BLaER1 (cell line): ENCODE measurements around the gene GNAI1.

Experiments used
- H3K27ac ChIP-seq: shearing (Covaris generic); formaldehyde crosslinking; 2 replicates; pipeline ENCODE4 v1.8.1; 2022
- H3K27me3 ChIP-seq: shearing (Covaris generic); formaldehyde crosslinking; 2 replicates; pipeline ENCODE4 v1.8.1; 2022
- H3K36me3 ChIP-seq: shearing (Covaris generic); formaldehyde crosslinking; 2 replicates; pipeline ENCODE4 v1.8.1; 2022
- H3K4me1 ChIP-seq: shearing (Covaris generic); formaldehyde crosslinking; 2 replicates; pipeline ENCODE4 v1.8.1; 2022
- H3K4me2 ChIP-seq: shearing (Covaris generic); formaldehyde crosslinking; 2 replicates; pipeline ENCODE4 v1.8.1; 2022
- H3K4me3 ChIP-seq: shearing (Covaris generic); formaldehyde crosslinking; 2 replicates; pipeline ENCODE4 v1.8.1; 2022
- H3K9ac ChIP-seq: shearing (Covaris generic); formaldehyde crosslinking; 2 replicates; pipeline ENCODE4 v1.8.1; 2022
- H3K9me3 ChIP-seq: shearing (Covaris generic); formaldehyde crosslinking; 2 replicates; pipeline ENCODE4 v1.8.1; 2022
- H4K20me1 ChIP-seq: shearing (Covaris generic); formaldehyde crosslinking; 2 replicates; pipeline ENCODE4 v1.8.1; 2022
- Cebpa-rat ChIP-seq: shearing (Covaris generic); IDR thresholded peaks from 2 replicates; pipeline ENCODE4 v1.8.1; 2022

GNAI1 gene

GRCh38 chr7:80240265-80241025 is 105.8 kb downstream of the GNAI1 start:
- no peaks in the 10 kb centered on the region for H4K20me1 ChIP-seq

GRCh38 chr7:80241671-80242070 is 107.0 kb downstream of the GNAI1 start:
- Histone ChIP-seq H3K27ac (no peak overlapping the region), H4K20me1 (no peaks in the 10 kb centered on the region), H3K36me3 (no peaks in the 10 kb centered on the region), H3K4me1 (no peaks in the 10 kb centered on the region), H3K4me3 (no peak overlapping the region), H3K9ac (no peak overlapping the region), H3K4me2 (no peak overlapping the region), H3K27me3 (no peaks in the 10 kb centered on the region), H3K9me3 (no peaks in the 10 kb centered on the region)
- TF ChIP-seq Cebpa-rat = no peak

More at GRCh38 chr7:80240265-80241025, 105.8 kb downstream of the GNAI1 start:
- Histone ChIP-seq H3K9ac (no peak overlapping the region), H3K27ac (no peak overlapping the region), H3K4me2 (no peak overlapping the region), H3K27me3 (no peaks in the 10 kb centered on the region), H3K36me3 (no peaks in the 10 kb centered on the region), H3K4me3 (no peak overlapping the region), H3K9me3 (no peaks in the 10 kb centered on the region), H3K4me1 (no peaks in the 10 kb centered on the region)
- TF ChIP-seq Cebpa-rat = no peak

GRCh38 chr7:80243425-80243824 is 108.8 kb downstream of the GNAI1 start:
- Histone ChIP-seq H3K27ac (no peak overlapping the region), H3K27me3 (no peaks in the 10 kb centered on the region), H3K4me1 (no peaks in the 10 kb centered on the region), H3K4me2 (no peak overlapping the region), H3K9ac (no peak overlapping the region), H3K36me3 (no peaks in the 10 kb centered on the region), H3K4me3 (no peak overlapping the region), H3K9me3 (no peaks in the 10 kb centered on the region), H4K20me1 (no peaks in the 10 kb centered on the region)
- TF ChIP-seq Cebpa-rat = no peak

- H3K9ac ChIP-seq = no peak overlapping the region
- no peaks in the 10 kb centered on the region for H3K27me3 ChIP-seq
- H4K20me1 ChIP-seq = no peaks in the 10 kb centered on the region
- H3K4me2 ChIP-seq = no peak overlapping the region
- no peak overlapping the region for H3K4me3 ChIP-seq
- H3K27ac ChIP-seq = no peak overlapping the region
- no peaks in the 10 kb centered on the region for H3K4me1 ChIP-seq
- H3K36me3 ChIP-seq = no peaks in the 10 kb centered on the region
- H3K9me3 ChIP-seq = no peaks in the 10 kb centered on the region
- no peak for TF ChIP-seq Cebpa-rat
Measured at GRCh38 chr7:80244206-80244916, 109.7 kb downstream of the GNAI1 start.

- no peak for TF ChIP-seq Cebpa-rat
- Histone ChIP-seq H3K27ac (no peak overlapping the region), H3K27me3 (no peaks in the 10 kb centered on the region), H3K9me3 (no peaks in the 10 kb centered on the region), H3K9ac (no peak overlapping the region), H4K20me1 (no peaks in the 10 kb centered on the region), H3K36me3 (no peaks in the 10 kb centered on the region), H3K4me3 (no peak overlapping the region), H3K4me2 (no peak overlapping the region), H3K4me1 (no peaks in the 10 kb centered on the region)
Measured at GRCh38 chr7:80247144-80247543, 112.5 kb downstream of the GNAI1 start.

- H3K9ac ChIP-seq = no peak overlapping the region
- no peak overlapping the region for H3K4me2 ChIP-seq
- no peak overlapping the region for H3K27ac ChIP-seq
- no peaks in the 10 kb centered on the region for H3K9me3 ChIP-seq
- no peak overlapping the region for H3K4me3 ChIP-seq
- no peaks in the 10 kb centered on the region for H3K27me3 ChIP-seq
- no peaks in the 10 kb centered on the region for H4K20me1 ChIP-seq
- H3K36me3 ChIP-seq = no peaks in the 10 kb centered on the region
- no peaks in the 10 kb centered on the region for H3K4me1 ChIP-seq
- TF ChIP-seq Cebpa-rat = no peak
Measured at GRCh38 chr7:80247891-80248290, 113.3 kb downstream of the GNAI1 start.

- no peaks in the 10 kb centered on the region for H3K9me3 ChIP-seq
- no peak overlapping the region for H3K9ac ChIP-seq
- no peak for TF ChIP-seq Cebpa-rat
Measured at GRCh38 chr7:80249184-80249583, 114.6 kb downstream of the GNAI1 start.

GRCh38 chr7:80249619-80250295 is 115.1 kb downstream of the GNAI1 start:
- no peak overlapping the region for H3K4me2 ChIP-seq
- no peaks in the 10 kb centered on the region for H3K4me1 ChIP-seq

More at GRCh38 chr7:80249184-80249583, 114.6 kb downstream of the GNAI1 start:
- Histone ChIP-seq H3K36me3 (no peaks in the 10 kb centered on the region), H3K4me2 (no peak overlapping the region), H3K4me1 (no peaks in the 10 kb centered on the region), H3K27ac (no peak overlapping the region), H4K20me1 (no peaks in the 10 kb centered on the region), H3K27me3 (no peaks in the 10 kb centered on the region), H3K4me3 (no peak overlapping the region)

GRCh38 chr7:80253237-80253636 is 118.6 kb downstream of the GNAI1 start:
- Histone ChIP-seq H3K27me3 (no peaks in the 10 kb centered on the region), H3K4me1 (no peaks in the 10 kb centered on the region), H3K36me3 (no peaks in the 10 kb centered on the region), H3K9me3 (no peaks in the 10 kb centered on the region), H3K9ac (no peak overlapping the region), H3K27ac (no peak overlapping the region), H3K4me2 (no peak overlapping the region), H3K4me3 (no peak overlapping the region), H4K20me1 (no peaks in the 10 kb centered on the region)
- TF ChIP-seq Cebpa-rat = no peak

More at GRCh38 chr7:80249619-80250295, 115.1 kb downstream of the GNAI1 start:
- H3K9me3 ChIP-seq = no peaks in the 10 kb centered on the region
- no peaks in the 10 kb centered on the region for H3K27me3 ChIP-seq
- H3K36me3 ChIP-seq = no peaks in the 10 kb centered on the region
- H4K20me1 ChIP-seq = no peaks in the 10 kb centered on the region
- no peak overlapping the region for H3K27ac ChIP-seq
- no peak for TF ChIP-seq Cebpa-rat
- H3K9ac ChIP-seq = no peak overlapping the region
- no peak overlapping the region for H3K4me3 ChIP-seq

- H3K4me2 ChIP-seq = no peak overlapping the region
- no peaks in the 10 kb centered on the region for H4K20me1 ChIP-seq
- H3K9me3 ChIP-seq = no peaks in the 10 kb centered on the region
- no peak overlapping the region for H3K9ac ChIP-seq
- H3K36me3 ChIP-seq = no peaks in the 10 kb centered on the region
- H3K4me3 ChIP-seq = no peak overlapping the region
- H3K4me1 ChIP-seq = no peaks in the 10 kb centered on the region
- no peak for TF ChIP-seq Cebpa-rat
- no peaks in the 10 kb centered on the region for H3K27me3 ChIP-seq
- H3K27ac ChIP-seq = no peak overlapping the region
Measured at GRCh38 chr7:80253653-80254052, 119.0 kb downstream of the GNAI1 start.
